Measurements from ENCODE around the gene TTC7B.

GRCh38 chr14:90757452-90757851 is 58.8 kb downstream of the TTC7B start:
- TF ChIP-seq POLR2AphosphoS5 (IDR thresholded peaks at IDR 0.05; ENCODE audit: low read depth, low read length) (no peak), POLR2A (IDR thresholded peaks at IDR 0.05; ENCODE audit: low read depth, low read length) (no peak)
